NCI-H2081 treated with DMSO at 0.1 percent for 48 hours (cell line): ENCODE results near the gene PTOV1.

ENCODE experiments used
- DNase-seq: peaks from one replicate; lab custom pipeline; 2025; lab: John Stamatoyannopoulos, UW

PTOV1 gene

DNA sequence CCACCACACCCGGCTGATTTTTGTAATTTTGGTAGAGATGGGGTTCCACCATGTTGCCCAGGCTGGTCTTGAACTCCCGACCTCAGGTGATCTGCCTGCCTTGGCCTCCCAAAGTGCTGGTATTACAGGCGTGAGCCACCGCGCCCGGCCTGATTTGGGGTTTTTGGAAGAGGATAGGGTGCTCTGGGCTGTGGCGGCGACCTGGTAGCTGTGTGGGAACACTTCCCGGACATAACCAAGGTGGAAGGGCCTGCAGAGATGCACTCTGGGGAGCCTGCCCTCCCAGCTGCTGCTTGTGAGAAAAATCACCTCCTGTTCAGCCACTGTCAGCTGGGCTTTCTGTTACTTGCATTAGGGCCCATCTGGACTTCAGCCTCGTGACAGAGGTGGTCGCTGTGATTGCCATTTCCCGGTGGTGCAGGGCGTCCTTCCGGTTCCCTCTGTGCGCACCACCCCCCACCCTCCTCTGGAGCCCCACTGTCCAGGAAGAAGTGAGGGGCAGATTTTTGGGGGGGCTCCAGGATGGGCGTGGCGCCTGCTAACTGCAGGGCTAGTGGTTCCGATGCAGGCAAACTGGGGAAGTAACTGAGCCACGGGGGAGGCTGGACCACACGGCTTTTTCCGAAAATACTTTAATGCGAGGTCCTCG is 38.2 kb downstream of the PTOV1 start:
- DNase-seq = no peak

- DNase-seq = no peak
Measured at GRCh38 chr19:49889687-49890348, 38.9 kb downstream of the PTOV1 start.

DNA sequence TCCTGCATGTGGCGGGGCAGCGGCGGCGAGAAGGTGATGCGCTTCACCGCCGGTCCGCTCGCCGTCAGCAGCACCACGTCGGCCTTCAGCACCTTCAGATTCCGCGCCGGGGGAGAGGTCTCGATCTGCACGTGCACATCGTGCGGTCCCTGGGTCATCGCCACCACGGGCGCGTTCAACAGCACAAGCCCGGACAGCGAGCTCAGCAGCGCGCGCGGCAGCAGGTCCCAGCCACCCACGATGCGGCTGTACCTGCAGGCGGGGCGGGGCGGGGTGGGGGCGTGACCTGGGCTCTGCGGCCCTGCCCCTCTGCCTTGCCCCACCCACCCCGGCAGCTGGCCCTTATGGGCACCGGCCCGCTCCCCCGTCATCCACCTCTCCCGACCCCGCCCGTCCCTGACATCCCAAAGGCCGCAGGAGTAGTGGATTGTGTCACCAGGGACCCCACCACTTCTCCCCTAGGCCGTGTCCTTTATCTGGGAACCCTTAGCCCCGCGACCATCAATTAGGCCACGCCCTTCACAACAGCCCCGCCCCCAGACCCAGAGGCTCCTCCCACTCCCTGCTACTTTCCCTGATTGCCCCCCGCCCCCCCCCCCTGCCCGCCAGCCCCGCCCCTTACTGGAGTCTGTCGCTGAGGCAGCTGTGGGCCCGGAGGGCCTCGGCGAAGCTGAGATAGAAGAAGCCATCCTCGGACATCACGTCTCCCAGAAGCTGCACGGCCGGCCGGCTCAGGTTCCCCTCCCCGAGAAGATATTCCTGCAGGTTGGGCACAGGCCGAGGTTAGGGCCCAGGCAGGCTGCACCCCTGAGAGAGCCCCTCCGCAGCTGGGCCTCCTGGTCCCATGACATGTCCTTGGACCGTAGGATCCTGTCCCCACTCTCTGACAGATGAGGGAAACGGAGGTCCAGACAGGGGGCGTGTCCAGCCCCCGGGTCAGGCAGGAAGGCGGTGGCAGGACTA is 39.7 kb downstream of the PTOV1 start:
- no peak for DNase-seq

DNA sequence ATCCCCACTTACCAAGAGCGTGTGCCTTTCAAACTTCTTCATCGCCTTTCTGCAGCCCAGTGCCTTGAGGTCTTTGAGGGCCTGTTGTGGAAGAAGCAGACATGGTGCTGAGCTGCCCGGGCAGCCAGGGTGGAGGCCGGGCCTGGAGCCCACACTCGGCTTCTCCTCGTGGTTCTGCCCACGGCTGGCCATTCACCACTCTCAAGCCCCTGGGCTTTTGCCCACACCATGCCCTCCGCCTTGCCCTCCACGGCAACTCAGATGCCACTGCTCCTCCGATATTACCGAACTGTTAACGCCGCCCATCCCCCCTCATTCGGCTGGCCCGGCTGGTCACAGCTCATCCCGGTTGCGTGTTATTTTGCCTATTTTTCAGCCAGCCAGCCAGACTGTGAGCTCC is 40.4 kb downstream of the PTOV1 start:
- DNase-seq = no peak

DNA sequence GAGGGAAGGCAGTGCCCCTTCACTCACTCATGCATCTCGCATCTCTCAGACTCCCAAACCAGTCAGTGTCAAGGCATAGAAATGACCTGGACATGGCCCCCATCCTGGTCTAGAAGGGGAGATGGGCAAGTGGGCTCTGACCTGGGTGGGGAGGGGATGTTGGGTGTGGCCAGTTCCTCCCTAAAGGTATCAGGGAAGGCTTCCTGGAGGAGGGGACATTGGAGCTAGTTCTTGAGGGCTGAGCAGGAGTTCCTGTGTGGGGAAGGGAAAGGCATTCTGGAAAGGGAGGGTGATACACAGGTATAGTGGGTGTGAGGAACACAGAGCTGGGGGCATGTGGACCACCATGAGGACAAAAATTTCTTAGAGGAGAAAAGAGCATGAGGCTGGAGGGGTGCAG is 41.8 kb downstream of the PTOV1 start:
- no peak for DNase-seq

GRCh38 chr19:49894011-49894664 is 43.2 kb downstream of the PTOV1 start:
- DNase-seq = no peak

GRCh38 chr19:49894879-49895565 is 44.1 kb downstream of the PTOV1 start:
- no peak for DNase-seq

GRCh38 chr19:49895566-49896297 is 44.8 kb downstream of the PTOV1 start:
- no peak for DNase-seq

DNA sequence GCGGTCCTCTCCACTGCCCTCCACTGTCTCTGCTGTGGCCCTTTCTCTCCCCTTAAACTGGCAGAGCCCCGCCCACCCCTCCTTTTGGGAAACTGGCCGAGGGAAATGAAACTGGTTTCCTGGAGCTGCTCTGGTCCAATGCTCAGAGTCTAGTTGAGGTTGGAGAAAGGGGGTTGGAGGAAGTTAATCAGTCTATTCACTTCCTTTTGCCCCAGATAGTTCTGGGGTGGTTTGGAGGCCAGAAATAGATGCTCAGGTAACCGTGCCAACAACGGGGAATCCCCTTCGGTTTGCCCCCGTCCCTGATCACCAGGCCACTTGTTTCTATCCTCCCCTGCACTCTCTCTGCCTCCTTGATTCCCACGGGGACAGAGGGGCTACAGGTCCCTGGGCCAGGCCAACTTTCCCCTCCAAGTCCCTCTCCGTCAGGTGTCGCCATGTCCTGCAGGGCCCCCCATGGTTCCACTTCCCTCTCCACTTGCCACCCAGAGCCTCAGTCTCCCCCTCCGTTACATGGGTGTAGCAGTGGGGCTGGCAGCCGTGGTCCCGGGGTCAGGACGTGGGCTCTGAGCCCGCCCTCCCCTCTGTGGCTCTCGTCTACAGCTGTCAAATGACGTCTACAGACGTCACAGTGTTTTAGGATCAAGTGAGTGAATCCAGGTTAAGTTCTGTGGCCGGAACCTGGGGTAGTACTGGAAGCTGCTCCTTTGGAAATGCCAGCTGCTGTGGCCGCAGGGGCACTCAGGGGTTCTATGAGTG is 46.1 kb downstream of the PTOV1 start, which contains the start of gene IL4I1:
IL4I1 (minus strand) TSS at position 25 of the 759 bp plus-strand sequence. CDS start 727 bp downstream, outside the sequence.
- DNase-seq = no peak

- DNase-seq = no peak
Measured at GRCh38 chr19:49904136-49904535, 53.2 kb downstream of the PTOV1 start.

- DNase-seq = no peak
Measured at GRCh38 chr19:49906879-49907564, 56.1 kb downstream of the PTOV1 start.

DNA sequence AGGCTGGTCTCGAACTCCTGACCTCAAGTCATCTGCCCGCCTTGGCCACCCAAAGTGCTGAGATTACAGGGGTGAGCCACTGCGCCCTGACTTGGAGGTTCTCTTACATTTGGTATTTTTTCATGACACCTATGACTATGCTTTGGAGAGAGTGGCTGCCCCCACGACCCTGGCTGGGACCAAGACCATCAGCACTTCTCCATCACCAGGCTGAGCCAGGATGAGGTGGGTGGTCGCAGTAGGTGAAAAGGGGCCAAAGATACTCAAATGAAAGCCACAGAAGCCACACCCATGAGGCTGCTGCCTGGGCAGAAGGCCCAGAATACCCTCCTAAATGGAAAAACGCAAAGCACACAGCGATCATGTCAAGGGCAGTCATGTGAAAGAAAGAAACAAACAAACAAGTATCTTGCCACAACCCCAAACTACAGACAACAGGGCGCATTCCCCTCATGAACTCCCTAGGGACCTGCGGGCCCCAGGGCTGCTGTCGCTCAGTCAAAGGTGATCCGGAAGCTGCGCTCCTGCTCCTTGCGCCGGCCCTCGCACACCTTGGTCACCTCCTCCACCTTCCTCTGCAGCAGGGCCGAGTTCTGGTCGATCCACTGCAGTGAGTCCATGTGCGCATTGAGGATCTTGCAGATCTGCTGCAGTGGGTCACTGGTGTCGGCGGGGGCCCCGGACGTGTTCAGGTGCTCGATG is 56.9 kb downstream of the PTOV1 start:
- DNase-seq = no peak

DNA sequence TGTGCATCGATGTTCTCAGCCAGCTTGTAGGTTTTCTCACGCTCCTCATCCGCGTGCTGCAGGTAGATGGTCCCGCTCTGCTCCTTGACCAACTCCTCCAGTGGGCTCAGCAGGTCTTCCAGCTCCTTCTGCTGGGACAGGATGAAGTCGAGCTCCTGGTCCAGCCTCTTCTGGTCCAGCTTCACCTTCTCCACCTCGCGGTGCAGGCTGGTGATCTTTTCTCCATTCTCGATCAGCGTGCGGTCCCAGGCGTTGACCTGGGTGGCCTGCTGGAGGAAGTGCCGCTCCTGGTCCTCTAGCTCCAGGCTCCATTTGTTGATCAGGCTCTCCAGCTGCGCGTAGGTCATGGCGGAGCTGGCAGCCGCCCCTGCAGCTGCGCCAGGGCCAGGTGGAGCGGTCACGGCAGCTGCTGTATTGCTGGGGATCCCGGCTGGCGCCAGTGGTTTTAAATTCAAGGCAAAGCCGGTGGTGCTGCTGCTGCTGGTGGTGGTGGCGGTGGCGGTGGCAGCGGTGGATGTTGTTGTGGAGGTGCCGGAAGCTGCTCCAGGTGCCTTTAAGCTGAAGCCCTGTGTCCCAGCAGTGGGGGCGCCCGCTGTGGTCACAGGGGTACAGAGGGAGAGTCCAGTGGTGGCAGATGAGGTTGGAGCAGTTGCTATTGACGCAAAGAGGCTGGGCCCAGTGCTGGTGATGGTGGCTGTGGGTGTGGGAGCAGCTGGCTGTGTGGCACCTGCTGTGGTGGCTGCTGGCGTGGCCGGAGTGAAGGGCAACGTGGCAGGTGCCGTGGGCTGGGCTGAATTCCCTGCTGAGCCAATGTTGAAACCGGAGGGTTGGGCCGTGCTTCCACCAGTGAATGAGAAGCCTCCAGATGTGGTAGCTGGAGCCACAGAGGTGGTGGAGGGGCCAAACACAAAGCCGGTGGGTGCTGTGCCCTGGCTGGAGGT is 57.8 kb downstream of the PTOV1 start:
- no peak for DNase-seq

DNA sequence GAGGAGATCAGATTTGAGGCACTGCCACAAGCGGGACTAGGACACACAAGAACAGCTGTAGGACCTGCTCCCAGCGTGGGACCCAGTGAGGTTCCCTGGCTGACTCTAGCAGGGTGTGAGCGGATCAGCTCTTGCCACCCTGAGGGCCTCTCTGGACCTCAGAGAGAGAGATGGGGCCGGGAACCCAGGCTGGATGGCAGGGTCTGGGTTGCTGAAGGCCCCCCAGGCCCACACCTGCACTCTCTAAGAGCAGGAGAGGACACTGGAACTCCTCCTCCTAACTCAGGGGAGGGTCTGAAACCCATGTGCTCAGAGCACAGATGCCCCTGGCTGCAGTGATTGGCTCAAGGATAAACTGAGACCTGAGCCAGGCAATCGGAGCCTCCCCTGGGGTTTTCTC is 59.2 kb downstream of the PTOV1 start:
- DNase-seq = no peak
